Activated CD4-positive, alpha-beta memory T cell treated with anti-CD3 and anti-CD28 coated beads for 36 hours (primary cell): ENCODE results near the gene C12orf57. TPM values are rescaled to one million over a fixed set of nuclear protein-coding genes. Genes with fewer than 3 reads are reported as not detected.

Experiments used
- CTCF ChIA-PET: fragments of 350-600 bp; sonication (Branson Sonifier 250); formaldehyde crosslinking; loops from one replicate; lab custom pipeline; 2021; ENCODE audit warnings: antibody characterized with exemption, inconsistent platforms; lab: Charles Lee
- POLR2A ChIA-PET: fragments of 350-600 bp; sonication (Branson Sonifier 250); formaldehyde crosslinking; loops from one replicate; lab custom pipeline; 2021; ENCODE audit warnings: antibody characterized with exemption; lab: Charles Lee
- DNase-seq: peaks from one replicate; pipeline ENCODE4 v3.0.0-alpha.2; 2020
- H3K27ac Mint-ChIP-seq: one replicate; pipeline ENCODE4 v1.8.0; 2021; ENCODE audit warnings: mixed read lengths
- H3K27me3 Mint-ChIP-seq: one replicate; pipeline ENCODE4 v1.8.0; 2021; ENCODE audit warnings: mixed read lengths
- H3K36me3 Mint-ChIP-seq: one replicate; pipeline ENCODE4 v1.8.0; 2021; ENCODE audit warnings: mixed read lengths
- H3K4me1 Mint-ChIP-seq: one replicate; pipeline ENCODE4 v1.8.0; 2021; ENCODE audit warnings: low read depth, mixed read lengths
- H3K4me3 Mint-ChIP-seq: one replicate; pipeline ENCODE4 v1.8.0; 2021; ENCODE audit warnings: mild to moderate bottlenecking, mixed read lengths
- H3K9me3 Mint-ChIP-seq: one replicate; pipeline ENCODE4 v1.8.0; 2021; ENCODE audit warnings: mixed read lengths
- intact Hi-C: fragments of 100-400 bp; cut with micrococcal nuclease; formaldehyde crosslinking; loops from one replicate; pipeline ENCODE4 v1.15.1; 2023
- microRNA-seq: library from miRNA; unstranded; fragments of <30 nt; microRNA quantifications from one replicate; pipeline ENCODE4 v1.2.0, GENCODE V29; 2022; ENCODE audit warnings: borderline number of aligned reads, borderline microRNAs expressed, borderline replicate concordance
- total RNA-seq, 2 experiments: library from RNA; stranded (reverse); gene quantifications; one replicate each; pipeline ENCODE4 v1.2.3, GENCODE V29; 2021

C12orf57 gene
- total RNA-seq, 2 experiments from 2014 or later = 257 to 272 TPM

DNA sequence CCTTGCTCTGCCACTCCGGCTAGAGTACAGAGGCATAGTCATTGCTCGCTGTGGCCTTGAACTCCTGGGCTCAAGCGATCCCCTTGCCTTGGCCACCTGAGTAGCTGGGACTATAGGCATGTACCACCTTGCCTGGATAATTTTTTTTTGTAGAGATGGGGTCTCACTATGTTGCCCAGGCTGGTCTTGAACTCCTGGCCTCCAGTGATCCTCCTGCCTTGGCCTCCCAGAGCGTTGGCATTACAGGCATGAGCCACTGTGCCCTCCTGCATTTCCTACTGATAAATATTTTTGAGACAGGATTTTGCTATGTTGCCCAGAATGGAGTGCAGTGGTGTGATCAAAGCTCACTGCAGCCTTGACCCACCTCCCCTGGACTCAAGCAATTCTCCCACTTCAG lies 36.3 kb downstream of the C12orf57 start:
- no peaks in the 10 kb centered on the region for H3K27me3 Mint-ChIP-seq
- no peak overlapping the region for H3K27ac Mint-ChIP-seq
- no peak for DNase-seq
- H3K4me1 Mint-ChIP-seq = no peaks in the 10 kb centered on the region
- ChIA-PET POLR2A (no interaction called here), CTCF (interaction anchor here (0.6 kb wide), 1 partner anchor 701 kb away, joined by 5 read pairs; no protein-coding TSS in a partner anchor)
- intact Hi-C loops = no loop called here
- no peaks in the 10 kb centered on the region for H3K9me3 Mint-ChIP-seq
- no peak overlapping the region for H3K4me3 Mint-ChIP-seq
- peaks cover 56% of the 10 kb centered on the region for H3K36me3 Mint-ChIP-seq

DNA sequence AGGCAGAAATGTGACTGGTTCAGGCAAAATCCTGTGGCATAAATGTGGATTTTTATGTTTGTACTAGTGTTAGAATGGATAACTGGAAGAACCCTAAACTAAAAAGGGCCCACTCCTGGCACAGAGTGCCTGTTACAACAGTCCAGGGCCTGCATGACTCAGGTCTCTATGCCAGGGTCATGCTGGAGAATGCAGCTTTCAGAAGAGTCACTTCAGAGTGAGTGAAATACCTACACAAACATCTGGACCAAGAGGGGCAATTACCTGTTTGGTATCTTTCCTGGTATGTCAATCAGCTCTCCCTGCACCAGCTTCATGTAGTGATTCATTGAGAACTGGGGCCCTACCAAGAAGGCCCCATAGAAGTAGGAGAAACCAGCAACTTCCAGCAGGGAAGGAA lies 36.9 kb downstream of the C12orf57 start:
- POLR2A ChIA-PET = no interaction called here
- no peak overlapping the region for H3K4me3 Mint-ChIP-seq

DNA sequence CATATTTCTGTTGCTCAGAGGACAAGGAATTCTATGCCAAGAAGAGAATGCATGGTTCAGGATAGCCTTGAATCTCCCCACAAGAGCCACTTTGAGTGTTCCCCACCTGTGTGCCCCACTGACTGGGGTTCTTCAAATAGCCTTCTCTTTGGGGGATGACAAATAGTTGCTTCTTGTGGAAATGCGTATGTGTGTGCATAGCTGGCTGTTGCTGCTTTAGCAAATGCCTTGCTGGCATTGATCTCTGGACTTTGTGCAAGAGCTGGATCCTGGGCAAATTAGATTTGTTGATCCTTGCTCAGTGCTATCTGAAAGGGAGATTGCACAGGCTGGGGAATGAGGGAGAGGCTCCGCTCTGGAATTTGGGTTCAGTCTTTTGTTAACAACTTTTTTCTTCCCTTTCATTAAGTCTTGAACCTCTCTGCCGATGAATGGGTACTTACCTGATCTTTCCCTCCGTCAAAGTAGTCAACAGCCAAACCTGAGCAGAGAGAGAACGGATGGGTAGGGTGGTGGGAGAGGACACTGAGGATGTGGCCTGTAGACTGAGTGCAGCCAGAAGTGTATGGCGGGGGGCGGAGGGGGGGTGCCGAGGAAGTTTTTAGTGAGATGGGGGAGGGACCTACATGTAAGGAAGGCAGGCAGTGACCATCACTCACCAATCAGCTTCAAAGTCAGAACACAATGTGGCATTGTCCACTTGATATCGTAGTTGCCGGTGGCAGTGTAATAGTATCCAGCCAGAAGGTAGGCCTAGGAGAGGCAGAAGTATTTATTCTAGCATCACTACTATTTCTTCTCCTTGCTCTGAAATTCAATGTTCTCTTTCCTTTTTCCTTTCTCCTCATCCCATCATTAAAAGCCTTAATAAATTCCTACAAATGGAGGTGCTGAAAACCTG lies 37.6 kb downstream of the C12orf57 start:
- no peak overlapping the region for H3K4me3 Mint-ChIP-seq
- H3K27ac Mint-ChIP-seq = no peak overlapping the region
- no peaks in the 10 kb centered on the region for H3K9me3 Mint-ChIP-seq
- H3K27me3 Mint-ChIP-seq = no peaks in the 10 kb centered on the region
- no peak for DNase-seq
- intact Hi-C loops = no loop called here
- no peaks in the 10 kb centered on the region for H3K4me1 Mint-ChIP-seq
- H3K36me3 Mint-ChIP-seq = peaks cover 45% of the 10 kb centered on the region
- POLR2A ChIA-PET = no interaction called here
- CTCF ChIA-PET = no interaction called here

More for the DNA sequence above, 36.9 kb downstream of the C12orf57 start:
- Mint-ChIP-seq H3K27me3 (no peaks in the 10 kb centered on the region), H3K27ac (no peak overlapping the region), H3K4me1 (no peaks in the 10 kb centered on the region), H3K36me3 (peaks cover 51% of the 10 kb centered on the region), H3K9me3 (no peaks in the 10 kb centered on the region)
- DNase-seq = no peak
- CTCF ChIA-PET = no interaction called here
- intact Hi-C loops = no loop called here

- Mint-ChIP-seq H3K27ac (no peak overlapping the region), H3K36me3 (peaks cover 40% of the 10 kb centered on the region), H3K27me3 (no peaks in the 10 kb centered on the region), H3K4me3 (no peak overlapping the region), H3K9me3 (no peaks in the 10 kb centered on the region), H3K4me1 (no peaks in the 10 kb centered on the region)
- intact Hi-C loops = no loop called here
- ChIA-PET CTCF (interaction anchor here (1.1 to 1.3 kb wide), 2 partner anchors 127 to 130 kb away, joined by 3 to 4 read pairs; partner anchors contain the start of gene C1RL), POLR2A (no interaction called here)
- DNase-seq = no peak
Measured at GRCh38 chr12:6982532-6982931, 38.7 kb downstream of the C12orf57 start.

DNA sequence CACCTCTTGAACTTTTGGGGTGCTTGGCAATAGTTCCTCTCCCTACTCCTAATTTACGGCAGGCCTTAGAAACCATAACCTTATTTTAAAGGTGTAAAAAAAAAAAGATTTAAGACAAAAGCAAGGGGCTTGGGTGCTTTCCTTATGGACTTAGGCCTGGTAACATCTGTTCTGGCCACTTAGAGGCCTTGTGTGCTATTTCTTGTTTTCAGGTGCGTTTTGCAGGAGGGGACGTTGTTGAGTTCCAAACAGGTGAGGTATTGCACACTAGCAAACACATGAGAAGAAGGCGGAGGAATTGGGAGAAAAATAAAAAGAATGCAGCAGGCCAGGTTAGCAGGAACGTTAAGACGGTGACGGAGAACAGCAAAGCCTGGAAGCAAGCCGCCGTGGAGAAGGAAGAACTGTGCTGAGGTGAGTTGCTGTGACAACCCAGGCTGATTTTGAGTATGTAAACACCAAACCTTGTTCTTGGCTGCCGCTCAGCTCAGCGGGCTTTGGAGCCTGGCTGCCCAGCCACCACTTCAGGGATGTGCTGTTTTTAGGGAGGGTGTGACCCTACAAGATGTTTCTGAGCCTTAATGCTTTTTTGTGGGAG lies 44.2 kb downstream of the C12orf57 start:
- ChIA-PET CTCF (no interaction called here), POLR2A (no interaction called here)
- Mint-ChIP-seq H3K4me1 (no peaks in the 10 kb centered on the region), H3K4me3 (no peak overlapping the region), H3K27me3 (no peaks in the 10 kb centered on the region), H3K36me3 (peaks cover 20% of the 10 kb centered on the region), H3K9me3 (no peaks in the 10 kb centered on the region), H3K27ac (no peak overlapping the region)
- no peak for DNase-seq
- intact Hi-C loops = no loop called here

Small RNA genes lying within 50 kb of the gene (microRNA-seq; reads per million reads assigned to microRNA genes)
- gene MIR141 = 62.1 reads per million, percentile 60 among the genes with 10 or more reads in this experiment
- 400 reads per million, percentile 80 among the genes with 10 or more reads in this experiment for gene MIR200C

Other genes with a start within 250 kb of the C12orf57 start
- under 1 TPM; 0.17 to 0.44 TPM for gene PIANP, start 243.2 kb upstream of the C12orf57 start, total RNA-seq
- gene COPS7A, start 220.0 kb upstream of the C12orf57 start, total RNA-seq = 10 to 100 TPM; 37.6 to 39.4 TPM
- 100 to 1,000 TPM; 140 to 141 TPM for gene MLF2, start 190.9 kb upstream of the C12orf57 start, total RNA-seq
- 100 to 1,000 TPM; 104 to 109 TPM for gene PTMS, start 177.7 kb upstream of the C12orf57 start, total RNA-seq
- gene LAG3, start 171.5 kb upstream of the C12orf57 start, total RNA-seq = 100 to 1,000 TPM; 169 to 172 TPM
- gene CD4, start 154.5 kb upstream of the C12orf57 start, total RNA-seq = 100 to 1,000 TPM; 290 to 300 TPM
- gene GPR162, start 122.2 kb upstream of the C12orf57 start, total RNA-seq = under 1 TPM in 1 of 2 experiments, not detected in 1; 0.31 TPM
- gene P3H3, start 115.6 kb upstream of the C12orf57 start, total RNA-seq = 1 to 10 TPM; 2.5 to 2.7 TPM
- under 1 TPM; 0.22 to 0.78 TPM for gene GNB3, start 103.1 kb upstream of the C12orf57 start, total RNA-seq
- 10 to 100 TPM; 80.3 to 87.8 TPM for gene CDCA3, start 92.7 kb upstream of the C12orf57 start, total RNA-seq
- 100 to 1,000 TPM; 125 to 130 TPM for gene USP5, start 91.9 kb upstream of the C12orf57 start, total RNA-seq
- gene TPI1, start 76.5 kb upstream of the C12orf57 start, total RNA-seq = 1,000 to 10,000 TPM; 1,432 to 1,495 TPM
- gene SPSB2, start 70.7 kb upstream of the C12orf57 start, total RNA-seq = 1 to 10 TPM; 3.8 to 4.7 TPM
- gene LRRC23, start 39.2 kb upstream of the C12orf57 start, total RNA-seq = 1 to 10 TPM; 6.8 to 7.8 TPM
- gene ENO2, start 29.4 kb upstream of the C12orf57 start, total RNA-seq = 100 to 1,000 TPM; 185 to 193 TPM
- 10 to 100 TPM; 34.8 to 37.8 TPM for gene ATN1, start 16.1 kb upstream of the C12orf57 start, total RNA-seq
- not detected for gene RNU7-1, start 206 bp upstream of the C12orf57 start, total RNA-seq
- 100 to 1,000 TPM; 321 to 324 TPM for gene PTPN6, start 7.3 kb downstream of the C12orf57 start, total RNA-seq
- gene PHB2, start 26.6 kb downstream of the C12orf57 start, total RNA-seq = 100 to 1,000 TPM; 334 to 346 TPM
- 10 to 100 TPM; 76.5 to 81.5 TPM for gene EMG1, start 26.9 kb downstream of the C12orf57 start, total RNA-seq
- gene LPCAT3, start 74.5 kb downstream of the C12orf57 start, total RNA-seq = 10 to 100 TPM; 18.3 to 20.5 TPM
- 1 to 10 TPM; 1.7 to 2.0 TPM for gene C1S, start 116.7 kb downstream of the C12orf57 start, total RNA-seq
- 1 to 10 TPM; 1.4 to 2.2 TPM for gene C1R, start 148.4 kb downstream of the C12orf57 start, total RNA-seq
- 10 to 100 TPM; 17.1 to 22.6 TPM for gene C1RL, start 165.2 kb downstream of the C12orf57 start, total RNA-seq
- gene RBP5, start 184.9 kb downstream of the C12orf57 start, total RNA-seq = under 1 TPM in 1 of 2 experiments, not detected in 1; 0.21 TPM
- gene CLSTN3, start 186.3 kb downstream of the C12orf57 start, total RNA-seq = 10 to 100 TPM; 40.1 to 44.7 TPM
- 10 to 100 TPM; 26.0 to 27.9 TPM for gene PEX5, start 245.7 kb downstream of the C12orf57 start, total RNA-seq